GM23338 (cell line): ENCODE measurements around the gene DHX34.
"Not testable (repeated sequence)": the region's sequence is repeated elsewhere in the genome, so short reads cannot be mapped to it uniquely, and the experiment has no call there.

Experiments used
- CREB1 ChIP-seq: fragments of 250-450 bp; sonication (Bioruptor Pico); IDR thresholded peaks from 2 replicates; pipeline ENCODE4 v1.5.0; 2020; ENCODE audit warnings: low read depth, mild to moderate bottlenecking, moderate library complexity
- EZH2 ChIP-seq: fragments of 200-600 bp; sonication (generic); IDR thresholded peaks from one replicate; pipeline ENCODE4 v1.8.0; 2017; ENCODE audit warnings: antibody characterized with exemption, mild to moderate bottlenecking, low read depth; ENCODE audit not compliant: unreplicated experiment
- EZH2phosphoT487 ChIP-seq: fragments of 200-600 bp; sonication (generic); IDR thresholded peaks from one replicate; pipeline ENCODE4 v1.8.1; 2018; ENCODE audit warnings: antibody characterized with exemption; ENCODE audit not compliant: unreplicated experiment
- JUNB ChIP-seq: IDR thresholded peaks from one replicate; pipeline ENCODE4 v1.6.1; 2016; ENCODE audit warnings: antibody characterized with exemption; ENCODE audit not compliant: unreplicated experiment
- NANOG ChIP-seq: IDR thresholded peaks from 2 replicates; pipeline ENCODE4 v1.6.1; 2016; ENCODE audit warnings: antibody characterized with exemption, borderline replicate concordance
- POLR2AphosphoS5 ChIP-seq: IDR thresholded peaks from 2 replicates; pipeline ENCODE4 v1.6.1; 2016; ENCODE audit warnings: antibody characterized with exemption, low read depth
- REST ChIP-seq: IDR thresholded peaks from one replicate; pipeline ENCODE4 v1.6.1; 2018; ENCODE audit warnings: antibody characterized with exemption; ENCODE audit not compliant: unreplicated experiment
- ZNF114 ChIP-seq: fragments of 250-450 bp; sonication (Bioruptor Pico); IDR thresholded peaks from 2 replicates; pipeline ENCODE4 v1.5.0; 2020; ENCODE audit warnings: mild to moderate bottlenecking, moderate library complexity
- TF ChIP-seq, protein P1 (sequence below), 2 experiments: fragments of 200-600 bp in 1 of 2; sonication (generic) in 1 of 2; conservative IDR thresholded peaks; 2 replicates each; pipeline versions ENCODE4 v1.5.1 to v1.6.1; 2016 to 2017; ENCODE audit warnings: antibody characterized with exemption in 2 of 2, low read depth in 2 of 2, mild to moderate bottlenecking in 2 of 2, moderate library complexity in 1 of 2
- TF ChIP-seq, protein P2 (sequence below): IDR thresholded peaks from 2 replicates; pipeline ENCODE4 v1.6.1; 2016; ENCODE audit warnings: antibody characterized with exemption
- TF ChIP-seq, protein P3 (sequence below): fragments of 250-450 bp; sonication (Bioruptor Pico); IDR thresholded peaks from 2 replicates; pipeline ENCODE4 v1.5.0; 2020; ENCODE audit warnings: mild to moderate bottlenecking, moderate library complexity

GRCh38 chr19:47336765-47337718 lies 12.1 kb upstream of the DHX34 start:
- TF ChIP-seq, protein P1, sequence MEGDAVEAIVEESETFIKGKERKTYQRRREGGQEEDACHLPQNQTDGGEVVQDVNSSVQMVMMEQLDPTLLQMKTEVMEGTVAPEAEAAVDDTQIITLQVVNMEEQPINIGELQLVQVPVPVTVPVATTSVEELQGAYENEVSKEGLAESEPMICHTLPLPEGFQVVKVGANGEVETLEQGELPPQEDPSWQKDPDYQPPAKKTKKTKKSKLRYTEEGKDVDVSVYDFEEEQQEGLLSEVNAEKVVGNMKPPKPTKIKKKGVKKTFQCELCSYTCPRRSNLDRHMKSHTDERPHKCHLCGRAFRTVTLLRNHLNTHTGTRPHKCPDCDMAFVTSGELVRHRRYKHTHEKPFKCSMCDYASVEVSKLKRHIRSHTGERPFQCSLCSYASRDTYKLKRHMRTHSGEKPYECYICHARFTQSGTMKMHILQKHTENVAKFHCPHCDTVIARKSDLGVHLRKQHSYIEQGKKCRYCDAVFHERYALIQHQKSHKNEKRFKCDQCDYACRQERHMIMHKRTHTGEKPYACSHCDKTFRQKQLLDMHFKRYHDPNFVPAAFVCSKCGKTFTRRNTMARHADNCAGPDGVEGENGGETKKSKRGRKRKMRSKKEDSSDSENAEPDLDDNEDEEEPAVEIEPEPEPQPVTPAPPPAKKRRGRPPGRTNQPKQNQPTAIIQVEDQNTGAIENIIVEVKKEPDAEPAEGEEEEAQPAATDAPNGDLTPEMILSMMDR (conservative IDR thresholded peaks at IDR 0.05; ENCODE audit: low read depth in 2 of 2): not testable (repeated sequence)
- TF ChIP-seq ZNF114 (CRISPR knock-in tag); POLR2AphosphoS5; JUNB; EZH2phosphoT487; REST; EZH2; CREB1 (CRISPR knock-in tag); NANOG: not testable (repeated sequence)
- TF ChIP-seq, protein P2, sequence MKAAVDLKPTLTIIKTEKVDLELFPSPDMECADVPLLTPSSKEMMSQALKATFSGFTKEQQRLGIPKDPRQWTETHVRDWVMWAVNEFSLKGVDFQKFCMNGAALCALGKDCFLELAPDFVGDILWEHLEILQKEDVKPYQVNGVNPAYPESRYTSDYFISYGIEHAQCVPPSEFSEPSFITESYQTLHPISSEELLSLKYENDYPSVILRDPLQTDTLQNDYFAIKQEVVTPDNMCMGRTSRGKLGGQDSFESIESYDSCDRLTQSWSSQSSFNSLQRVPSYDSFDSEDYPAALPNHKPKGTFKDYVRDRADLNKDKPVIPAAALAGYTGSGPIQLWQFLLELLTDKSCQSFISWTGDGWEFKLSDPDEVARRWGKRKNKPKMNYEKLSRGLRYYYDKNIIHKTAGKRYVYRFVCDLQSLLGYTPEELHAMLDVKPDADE: not testable (repeated sequence)
- TF ChIP-seq, protein P3, sequence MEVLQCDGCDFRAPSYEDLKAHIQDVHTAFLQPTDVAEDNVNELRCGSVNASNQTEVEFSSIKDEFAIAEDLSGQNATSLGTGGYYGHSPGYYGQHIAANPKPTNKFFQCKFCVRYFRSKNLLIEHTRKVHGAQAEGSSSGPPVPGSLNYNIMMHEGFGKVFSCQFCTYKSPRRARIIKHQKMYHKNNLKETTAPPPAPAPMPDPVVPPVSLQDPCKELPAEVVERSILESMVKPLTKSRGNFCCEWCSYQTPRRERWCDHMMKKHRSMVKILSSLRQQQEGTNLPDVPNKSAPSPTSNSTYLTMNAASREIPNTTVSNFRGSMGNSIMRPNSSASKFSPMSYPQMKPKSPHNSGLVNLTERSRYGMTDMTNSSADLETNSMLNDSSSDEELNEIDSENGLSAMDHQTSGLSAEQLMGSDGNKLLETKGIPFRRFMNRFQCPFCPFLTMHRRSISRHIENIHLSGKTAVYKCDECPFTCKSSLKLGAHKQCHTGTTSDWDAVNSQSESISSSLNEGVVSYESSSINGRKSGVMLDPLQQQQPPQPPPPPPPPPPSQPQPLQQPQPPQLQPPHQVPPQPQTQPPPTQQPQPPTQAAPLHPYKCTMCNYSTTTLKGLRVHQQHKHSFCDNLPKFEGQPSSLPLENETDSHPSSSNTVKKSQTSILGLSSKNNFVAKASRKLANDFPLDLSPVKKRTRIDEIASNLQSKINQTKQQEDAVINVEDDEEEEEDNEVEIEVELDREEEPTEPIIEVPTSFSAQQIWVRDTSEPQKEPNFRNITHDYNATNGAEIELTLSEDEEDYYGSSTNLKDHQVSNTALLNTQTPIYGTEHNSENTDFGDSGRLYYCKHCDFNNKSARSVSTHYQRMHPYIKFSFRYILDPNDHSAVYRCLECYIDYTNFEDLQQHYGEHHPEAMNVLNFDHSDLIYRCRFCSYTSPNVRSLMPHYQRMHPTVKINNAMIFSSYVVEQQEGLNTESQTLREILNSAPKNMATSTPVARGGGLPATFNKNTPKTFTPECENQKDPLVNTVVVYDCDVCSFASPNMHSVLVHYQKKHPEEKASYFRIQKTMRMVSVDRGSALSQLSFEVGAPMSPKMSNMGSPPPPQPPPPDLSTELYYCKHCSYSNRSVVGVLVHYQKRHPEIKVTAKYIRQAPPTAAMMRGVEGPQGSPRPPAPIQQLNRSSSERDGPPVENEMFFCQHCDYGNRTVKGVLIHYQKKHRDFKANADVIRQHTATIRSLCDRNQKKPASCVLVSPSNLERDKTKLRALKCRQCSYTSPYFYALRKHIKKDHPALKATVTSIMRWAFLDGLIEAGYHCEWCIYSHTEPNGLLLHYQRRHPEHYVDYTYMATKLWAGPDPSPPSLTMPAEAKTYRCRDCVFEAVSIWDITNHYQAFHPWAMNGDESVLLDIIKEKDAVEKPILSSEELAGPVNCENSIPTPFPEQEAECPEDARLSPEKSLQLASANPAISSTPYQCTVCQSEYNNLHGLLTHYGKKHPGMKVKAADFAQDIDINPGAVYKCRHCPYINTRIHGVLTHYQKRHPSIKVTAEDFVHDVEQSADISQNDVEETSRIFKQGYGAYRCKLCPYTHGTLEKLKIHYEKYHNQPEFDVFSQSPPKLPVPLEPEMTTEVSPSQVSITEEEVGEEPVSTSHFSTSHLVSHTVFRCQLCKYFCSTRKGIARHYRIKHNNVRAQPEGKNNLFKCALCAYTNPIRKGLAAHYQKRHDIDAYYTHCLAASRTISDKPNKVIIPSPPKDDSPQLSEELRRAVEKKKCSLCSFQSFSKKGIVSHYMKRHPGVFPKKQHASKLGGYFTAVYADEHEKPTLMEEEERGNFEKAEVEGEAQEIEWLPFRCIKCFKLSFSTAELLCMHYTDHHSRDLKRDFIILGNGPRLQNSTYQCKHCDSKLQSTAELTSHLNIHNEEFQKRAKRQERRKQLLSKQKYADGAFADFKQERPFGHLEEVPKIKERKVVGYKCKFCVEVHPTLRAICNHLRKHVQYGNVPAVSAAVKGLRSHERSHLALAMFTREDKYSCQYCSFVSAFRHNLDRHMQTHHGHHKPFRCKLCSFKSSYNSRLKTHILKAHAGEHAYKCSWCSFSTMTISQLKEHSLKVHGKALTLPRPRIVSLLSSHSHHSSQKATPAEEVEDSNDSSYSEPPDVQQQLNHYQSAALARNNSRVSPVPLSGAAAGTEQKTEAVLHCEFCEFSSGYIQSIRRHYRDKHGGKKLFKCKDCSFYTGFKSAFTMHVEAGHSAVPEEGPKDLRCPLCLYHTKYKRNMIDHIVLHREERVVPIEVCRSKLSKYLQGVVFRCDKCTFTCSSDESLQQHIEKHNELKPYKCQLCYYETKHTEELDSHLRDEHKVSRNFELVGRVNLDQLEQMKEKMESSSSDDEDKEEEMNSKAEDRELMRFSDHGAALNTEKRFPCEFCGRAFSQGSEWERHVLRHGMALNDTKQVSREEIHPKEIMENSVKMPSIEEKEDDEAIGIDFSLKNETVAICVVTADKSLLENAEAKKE (CRISPR knock-in tag): not testable (repeated sequence)
